ENCODE measurements around the gene HEPHL1. TPM values are rescaled to one million over a fixed set of nuclear protein-coding genes. Genes with fewer than 3 reads are reported as not detected.

Gene HEPHL1
- total RNA-seq, 4 donors from 2014 or later: not detected

DNA sequence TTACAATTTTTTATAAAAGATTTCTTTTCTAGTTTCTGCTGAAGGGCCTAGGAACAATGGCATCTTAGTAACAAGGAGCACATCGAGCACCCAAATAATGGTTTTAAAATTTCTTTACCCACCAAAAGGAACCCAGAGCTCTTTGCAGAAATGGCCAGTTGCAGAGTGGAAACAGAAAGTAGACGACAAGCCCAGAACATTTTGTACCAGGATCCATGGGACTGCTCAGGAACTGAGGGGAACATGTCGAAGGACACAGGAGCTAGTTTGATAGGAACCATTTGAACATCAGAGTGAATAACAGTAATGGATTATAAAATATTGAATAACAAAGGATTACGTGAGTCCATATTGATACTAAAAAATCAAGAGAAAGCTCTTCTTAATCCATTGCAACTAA, 124.8 kb downstream of the HEPHL1 start:
- peaks cover 0 to 6% of the 10 kb centered on the region in 2 donors for H3K4me1 ChIP-seq
- intact Hi-C loops (cut with DNase I; ENCODE audit: low total_unique reads): no loop called here
- no peaks in the 10 kb centered on the region for H3K36me3 ChIP-seq
- H3K4me3 ChIP-seq: no peak overlapping the region
- no peak overlapping the region for H3K27ac ChIP-seq
- TF ChIP-seq, protein P1, sequence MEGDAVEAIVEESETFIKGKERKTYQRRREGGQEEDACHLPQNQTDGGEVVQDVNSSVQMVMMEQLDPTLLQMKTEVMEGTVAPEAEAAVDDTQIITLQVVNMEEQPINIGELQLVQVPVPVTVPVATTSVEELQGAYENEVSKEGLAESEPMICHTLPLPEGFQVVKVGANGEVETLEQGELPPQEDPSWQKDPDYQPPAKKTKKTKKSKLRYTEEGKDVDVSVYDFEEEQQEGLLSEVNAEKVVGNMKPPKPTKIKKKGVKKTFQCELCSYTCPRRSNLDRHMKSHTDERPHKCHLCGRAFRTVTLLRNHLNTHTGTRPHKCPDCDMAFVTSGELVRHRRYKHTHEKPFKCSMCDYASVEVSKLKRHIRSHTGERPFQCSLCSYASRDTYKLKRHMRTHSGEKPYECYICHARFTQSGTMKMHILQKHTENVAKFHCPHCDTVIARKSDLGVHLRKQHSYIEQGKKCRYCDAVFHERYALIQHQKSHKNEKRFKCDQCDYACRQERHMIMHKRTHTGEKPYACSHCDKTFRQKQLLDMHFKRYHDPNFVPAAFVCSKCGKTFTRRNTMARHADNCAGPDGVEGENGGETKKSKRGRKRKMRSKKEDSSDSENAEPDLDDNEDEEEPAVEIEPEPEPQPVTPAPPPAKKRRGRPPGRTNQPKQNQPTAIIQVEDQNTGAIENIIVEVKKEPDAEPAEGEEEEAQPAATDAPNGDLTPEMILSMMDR (IDR thresholded peaks at IDR 0.05): no peak
- no peak for TF ChIP-seq POLR2A (IDR thresholded peaks at IDR 0.05)
- no peak for DNase-seq
- no peaks in the 10 kb centered on the region for H3K27me3 ChIP-seq
- H3K9me3 ChIP-seq: no peaks in the 10 kb centered on the region

DNA sequence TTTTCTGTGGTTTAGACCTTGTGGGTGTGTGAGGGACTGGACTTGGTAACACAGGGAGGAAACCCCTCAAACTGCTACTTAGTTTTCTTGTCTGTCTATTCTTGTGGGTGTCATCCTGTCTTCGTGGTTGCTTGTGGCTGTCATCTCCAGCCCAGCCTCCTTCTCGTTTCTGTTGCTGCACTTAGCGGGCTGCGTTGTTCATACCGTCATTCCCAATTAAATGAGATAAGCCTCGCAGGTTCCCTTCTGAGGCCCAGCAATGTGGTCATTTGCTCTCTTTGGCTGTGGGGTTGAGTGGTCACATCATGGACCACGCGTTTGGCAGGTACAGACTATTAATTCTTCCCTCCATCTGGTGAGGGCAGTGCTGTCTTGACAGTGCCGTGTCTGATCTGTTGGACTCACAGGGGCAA, 126.3 kb downstream of the HEPHL1 start:
- no peak for DNase-seq
- no peaks in the 10 kb centered on the region for H3K9me3 ChIP-seq
- TF ChIP-seq POLR2A (IDR thresholded peaks at IDR 0.05): no peak
- TF ChIP-seq, protein P1 (IDR thresholded peaks at IDR 0.05): no peak
- H3K36me3 ChIP-seq: no peaks in the 10 kb centered on the region
- H3K4me3 ChIP-seq: no peak overlapping the region
- intact Hi-C loops (cut with DNase I; ENCODE audit: low total_unique reads): no loop called here
- peaks cover 0 to 6% of the 10 kb centered on the region in 2 donors for H3K4me1 ChIP-seq
- H3K27ac ChIP-seq: no peak overlapping the region
- no peaks in the 10 kb centered on the region for H3K27me3 ChIP-seq

DNA sequence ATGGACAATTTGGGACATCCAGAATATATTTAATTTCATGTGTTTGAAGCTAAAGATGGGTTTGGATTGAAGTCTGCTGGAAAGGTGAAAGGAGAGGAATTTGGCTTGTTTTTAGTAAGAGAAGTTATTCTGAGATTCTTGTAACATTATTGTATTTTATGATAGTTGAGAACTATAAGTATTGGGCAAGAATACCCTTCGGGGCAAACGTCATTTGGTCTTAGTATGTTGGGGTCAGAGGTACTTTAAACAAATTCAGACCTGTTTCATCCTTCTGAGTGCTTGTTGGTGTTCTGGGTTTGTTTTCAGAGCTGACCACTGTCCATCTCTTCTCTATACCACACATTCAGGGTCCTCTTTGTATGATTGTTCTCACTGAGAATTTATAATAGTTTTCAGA, 127.0 kb downstream of the HEPHL1 start:
- intact Hi-C loops (cut with DNase I; ENCODE audit: low total_unique reads): no loop called here

DNA sequence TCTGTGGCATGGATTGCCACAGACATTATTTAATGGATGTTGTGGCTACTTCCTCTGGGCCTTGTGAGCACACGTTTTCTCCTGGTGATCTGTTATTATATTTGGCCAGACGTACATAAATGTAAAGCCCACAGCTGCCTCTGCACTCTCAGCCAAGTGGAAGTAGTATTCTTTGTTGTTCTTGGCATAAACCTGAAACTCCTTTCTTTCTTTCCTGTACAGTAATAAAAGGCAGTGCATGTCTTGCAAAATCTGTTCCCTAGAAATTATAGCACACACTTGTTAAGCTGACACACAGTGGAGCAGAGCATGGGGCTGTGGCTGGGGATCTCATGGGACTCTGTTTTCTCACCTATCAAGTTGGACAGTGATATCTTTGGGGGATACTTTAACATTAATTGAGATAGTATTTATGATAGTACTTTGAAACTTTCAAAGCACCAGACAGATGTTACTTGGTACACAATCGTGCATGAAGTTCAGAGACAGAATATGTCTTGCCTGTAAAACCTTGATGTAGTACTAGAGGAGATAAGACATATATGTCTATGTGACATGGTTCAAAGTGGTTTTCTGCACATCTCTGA, 128.4 kb downstream of the HEPHL1 start:
- Histone ChIP-seq H3K4me1 (peaks cover 0 to 6% of the 10 kb centered on the region in 2 donors), H3K27me3 (no peaks in the 10 kb centered on the region), H3K27ac (no peak overlapping the region), H3K36me3 (no peaks in the 10 kb centered on the region), H3K9me3 (no peaks in the 10 kb centered on the region), H3K4me3 (no peak overlapping the region)
- DNase-seq: no peak
- intact Hi-C loops (cut with DNase I; ENCODE audit: low total_unique reads): no loop called here
- TF ChIP-seq, protein P1 (IDR thresholded peaks at IDR 0.05): no peak
- no peak for TF ChIP-seq POLR2A (IDR thresholded peaks at IDR 0.05)

More for the DNA sequence above, 127.0 kb downstream of the HEPHL1 start:
- Histone ChIP-seq H3K9me3 (no peaks in the 10 kb centered on the region), H3K4me3 (no peak overlapping the region), H3K4me1 (peaks cover 0 to 6% of the 10 kb centered on the region in 2 donors), H3K36me3 (no peaks in the 10 kb centered on the region), H3K27me3 (no peaks in the 10 kb centered on the region), H3K27ac (no peak overlapping the region)
- no peak for DNase-seq
- TF ChIP-seq POLR2A (IDR thresholded peaks at IDR 0.05): no peak
- TF ChIP-seq, protein P1 (IDR thresholded peaks at IDR 0.05): no peak

DNA sequence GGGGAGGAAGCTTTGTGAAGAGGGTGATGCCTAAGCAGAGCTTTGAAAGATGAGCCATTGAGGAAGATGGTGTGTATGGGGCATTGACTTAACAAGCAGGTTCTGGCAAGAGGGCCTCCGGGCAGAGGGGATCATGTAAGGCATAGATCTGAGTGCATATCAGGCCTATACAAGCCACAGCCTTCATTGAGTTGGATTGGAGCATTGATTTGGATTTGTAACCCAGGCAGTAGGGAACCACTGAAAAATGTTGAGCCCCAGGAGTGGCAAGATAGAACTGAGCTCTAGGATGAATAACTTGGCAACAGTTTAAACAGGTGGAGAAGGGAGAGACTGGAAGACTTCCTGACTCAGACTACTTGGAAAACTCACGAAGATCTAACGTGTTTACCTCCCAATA, 128.9 kb downstream of the HEPHL1 start:
- DNase-seq: no peak
- intact Hi-C loops (cut with DNase I; ENCODE audit: low total_unique reads): no loop called here

More for the DNA sequence above, 128.9 kb downstream of the HEPHL1 start:
- no peak overlapping the region for H3K4me3 ChIP-seq
- no peaks in the 10 kb centered on the region for H3K27me3 ChIP-seq
- peaks cover 0 to 6% of the 10 kb centered on the region in 2 donors for H3K4me1 ChIP-seq
- no peaks in the 10 kb centered on the region for H3K9me3 ChIP-seq
- no peak for TF ChIP-seq POLR2A (IDR thresholded peaks at IDR 0.05)
- TF ChIP-seq, protein P1 (IDR thresholded peaks at IDR 0.05): no peak
- no peaks in the 10 kb centered on the region for H3K36me3 ChIP-seq
- H3K27ac ChIP-seq: no peak overlapping the region
